GM15510 (cell line): ENCODE data around the gene CABLES2.

ENCODE experiments used
- POLR2A ChIP-seq: IDR thresholded peaks from 3 replicates; pipeline ENCODE4 v1.6.1; 2011; ENCODE audit warnings: borderline replicate concordance; ENCODE audit not compliant: insufficient read length; ENCODE audit errors: extremely low read depth

The CABLES2 gene

GRCh38 chr20:62359491-62360121, 47.5 kb downstream of the CABLES2 start:
- TF ChIP-seq POLR2A: no peak

- TF ChIP-seq POLR2A: no peak
Observed at GRCh38 chr20:62359043-62359490, 48.0 kb downstream of the CABLES2 start.

GRCh38 chr20:62358171-62359042, 48.7 kb downstream of the CABLES2 start:
- TF ChIP-seq POLR2A: no peak

GRCh38 chr20:62357681-62358080, 49.4 kb downstream of the CABLES2 start:
- TF ChIP-seq POLR2A: no peak

DNA sequence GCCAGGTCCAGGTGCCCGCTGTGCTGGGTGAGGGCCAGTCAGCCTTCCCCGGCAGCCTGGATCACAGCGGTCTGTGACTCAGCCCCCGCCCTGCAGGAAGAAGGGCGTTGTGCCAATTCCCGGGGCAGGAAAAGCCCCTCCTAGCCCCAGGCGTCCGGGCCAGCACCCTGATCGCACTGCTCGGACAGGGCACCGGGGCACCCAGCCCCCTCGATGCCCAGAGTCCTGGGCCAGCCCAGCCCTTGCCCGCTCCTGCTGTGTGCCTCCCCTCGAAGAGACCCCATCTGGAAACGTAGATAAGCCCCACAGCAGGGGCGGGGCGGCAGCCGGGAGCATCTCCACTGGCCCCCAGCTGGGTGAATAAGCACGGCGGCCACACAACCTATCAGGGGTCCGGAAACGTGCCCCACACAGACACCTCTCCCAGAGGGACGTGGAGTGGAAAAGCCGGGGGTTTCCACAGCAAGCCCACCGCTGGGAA, 49.9 kb downstream of the CABLES2 start:
- TF ChIP-seq POLR2A: no peak

DNA sequence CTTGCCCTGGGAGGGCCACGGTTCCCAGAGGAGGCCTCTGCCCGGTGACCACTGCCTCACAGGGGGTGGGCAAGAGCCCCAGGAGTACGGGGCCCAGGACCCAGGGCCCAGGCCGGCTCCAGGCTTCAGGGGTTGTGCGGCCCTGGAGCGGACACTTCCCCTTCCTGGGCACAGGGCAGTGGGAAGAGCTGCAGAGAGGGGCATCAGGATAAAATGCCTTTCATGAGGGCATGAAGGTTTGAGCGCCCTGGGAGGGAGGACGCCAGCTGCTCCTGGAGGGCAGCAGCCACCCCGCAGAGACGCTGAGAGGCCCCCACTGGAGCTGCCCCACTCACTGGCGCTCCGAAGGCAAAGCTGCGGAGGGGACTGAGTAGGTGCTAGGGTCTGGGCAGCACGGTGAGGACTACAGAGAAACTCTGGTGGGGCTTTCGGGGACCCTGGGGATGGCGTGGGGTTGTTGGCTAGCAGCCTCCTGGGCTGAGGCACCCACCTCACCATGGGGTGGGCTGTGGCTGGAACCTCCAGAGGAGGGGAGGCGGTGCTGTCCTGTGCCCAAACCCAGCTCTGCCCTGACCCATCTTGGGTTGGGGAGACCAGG, 50.4 kb downstream of the CABLES2 start:
- TF ChIP-seq POLR2A: no peak

GRCh38 chr20:62355878-62356588, 51.1 kb downstream of the CABLES2 start:
- no peak for TF ChIP-seq POLR2A

DNA sequence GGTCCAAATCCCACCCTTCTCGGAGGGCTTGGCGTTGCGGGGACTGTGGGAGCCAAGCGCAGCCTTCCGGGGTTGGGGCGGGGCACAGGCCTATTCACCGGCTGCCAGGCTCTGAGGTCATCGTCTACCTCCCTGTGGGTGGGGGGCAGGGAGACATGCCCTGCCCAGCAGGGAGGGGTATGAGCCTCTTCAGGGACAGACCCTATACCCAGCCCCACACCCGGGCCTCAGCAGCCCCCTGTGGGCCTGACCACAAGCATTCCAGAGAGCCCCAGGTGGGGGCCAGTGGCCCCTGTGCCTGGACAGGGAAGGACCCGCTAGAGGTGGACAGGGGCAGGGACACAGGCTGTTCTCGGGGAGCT, 51.6 kb downstream of the CABLES2 start:
- no peak for TF ChIP-seq POLR2A

DNA sequence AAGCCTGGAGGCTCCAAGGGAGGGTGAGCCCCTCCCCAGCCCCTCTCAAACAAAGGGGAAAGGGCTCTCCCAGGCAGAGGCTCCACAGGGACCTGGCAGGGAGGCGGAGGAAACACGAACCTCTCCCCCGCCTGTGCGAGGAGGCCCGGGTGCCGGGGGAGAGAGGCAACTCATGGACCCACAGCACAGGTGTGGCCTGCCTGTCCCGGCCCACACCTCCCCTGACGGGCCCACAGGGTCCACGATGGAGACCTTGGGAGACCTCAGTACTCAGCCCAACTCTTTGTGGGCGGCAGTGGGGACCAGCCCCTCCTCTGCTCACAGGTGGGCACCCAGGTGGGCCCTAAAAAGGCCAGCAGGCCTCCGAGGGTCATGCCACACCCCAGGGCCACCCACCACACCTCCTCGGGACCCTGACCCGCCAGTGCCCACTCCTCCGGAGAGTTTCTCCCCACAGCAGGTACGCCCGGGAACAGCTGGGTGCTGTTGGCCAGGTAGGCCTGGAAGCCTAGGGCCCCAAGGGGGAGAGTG, 52.2 kb downstream of the CABLES2 start:
- no peak for TF ChIP-seq POLR2A

- no peak for TF ChIP-seq POLR2A
Observed at GRCh38 chr20:62354031-62354808, 52.9 kb downstream of the CABLES2 start.

DNA sequence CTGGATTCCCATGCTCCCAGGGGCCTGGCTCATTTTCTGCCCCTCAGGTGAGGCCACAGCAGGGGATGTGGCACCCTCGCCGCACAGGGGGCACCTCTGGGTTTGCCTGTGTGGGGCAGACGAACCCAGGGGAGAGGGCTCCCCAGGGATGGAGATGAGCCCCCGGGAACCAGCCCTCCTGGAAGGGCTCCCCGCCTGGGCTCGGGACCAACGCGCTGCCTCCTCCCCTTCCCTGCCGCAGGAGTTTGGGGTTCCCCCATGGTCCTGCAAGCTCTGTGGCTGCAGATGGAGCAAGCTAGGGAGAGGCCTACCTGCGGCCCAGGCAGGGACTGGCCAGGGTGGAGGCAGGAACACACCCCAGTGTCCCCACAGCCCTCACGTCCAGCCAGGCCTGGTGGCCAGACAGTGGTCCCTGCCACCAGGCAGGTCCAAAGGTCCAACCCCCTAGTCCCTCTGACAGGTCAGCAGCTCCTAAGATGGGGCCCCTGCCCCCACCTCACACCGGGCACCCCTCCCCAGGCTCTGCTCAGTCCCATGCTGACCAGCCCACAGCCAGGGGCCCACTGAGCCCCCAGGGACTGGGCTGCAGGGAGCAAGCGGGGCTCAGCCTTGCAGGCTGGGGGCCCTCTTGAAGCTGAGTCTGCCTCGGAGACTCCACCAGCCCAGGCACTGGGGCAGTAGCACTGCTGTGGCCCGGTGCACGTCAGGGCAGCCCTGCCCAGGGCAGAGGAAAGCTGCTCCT, 53.6 kb downstream of the CABLES2 start:
- TF ChIP-seq POLR2A: no peak

DNA sequence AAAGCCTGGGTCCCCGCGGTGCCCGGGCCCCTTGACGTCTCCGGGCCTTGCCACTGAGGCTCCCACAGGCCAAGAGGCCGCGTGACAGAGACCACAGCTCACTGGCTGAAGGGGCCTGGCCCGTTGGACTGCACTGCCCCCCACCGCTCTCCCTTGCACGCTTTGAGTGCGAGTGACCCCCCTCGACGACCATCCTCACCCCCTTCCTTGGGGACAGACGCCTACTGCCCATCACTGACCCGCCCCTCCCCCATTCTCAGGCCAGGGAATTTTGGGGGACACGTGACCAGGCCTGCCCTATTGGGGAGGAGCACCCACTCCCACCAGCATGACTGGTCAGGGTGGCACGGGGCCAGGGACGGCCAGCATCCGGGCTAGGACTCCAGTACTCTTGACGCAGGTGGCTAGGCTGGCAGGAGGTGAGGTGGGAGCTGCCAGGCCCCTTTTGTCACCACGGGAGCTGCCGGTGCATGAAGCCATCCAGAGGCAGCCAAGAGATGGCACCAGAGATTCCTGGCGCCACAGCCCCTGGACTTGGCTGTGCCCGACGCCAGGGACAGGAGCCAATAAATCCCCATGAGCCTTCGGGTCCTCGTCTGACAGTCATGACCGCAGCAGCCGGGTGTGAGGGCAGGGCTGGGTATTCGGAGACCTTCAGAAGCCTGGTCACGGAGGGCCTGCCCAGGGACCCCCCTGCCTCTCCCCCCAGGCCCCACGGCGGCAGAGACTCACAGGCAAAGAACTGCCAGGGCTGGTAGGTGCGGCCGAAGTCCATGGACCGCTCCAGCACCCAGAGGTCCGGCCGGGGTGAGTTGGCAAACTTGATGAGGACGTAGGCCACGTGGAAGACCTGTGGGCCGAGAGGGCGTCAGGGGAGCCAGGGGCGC, 54.4 kb downstream of the CABLES2 start:
- TF ChIP-seq POLR2A: no peak
